RWPE2 (cell line): ENCODE measurements around the gene PPP2R2D.

ENCODE experiments used
- ATAC-seq: fragments of 200-7000 bp; cut with Tn5 transposase; 3 replicates; pipeline ENCODE4 v1.9.1; 2021; ENCODE audit warnings: low read depth
- DNase-seq: peaks from one replicate; pipeline ENCODE4 v3.0.0-alpha.2; 2020; ENCODE audit warnings: low spot score
- H3K27ac ChIP-seq: fragments of 450-650 bp; 2 replicates; pipeline ENCODE4 v1.5.1; 2017; ENCODE audit warnings: mild to moderate bottlenecking; ENCODE audit not compliant: poor library complexity, severe bottlenecking
- H3K27me3 ChIP-seq: fragments of 250-450 bp; sonication (Bioruptor Pico); 2 replicates; pipeline ENCODE4 v1.5.1; 2021; ENCODE audit warnings: mild to moderate bottlenecking, moderate library complexity; ENCODE audit not compliant: insufficient read depth, poor library complexity, severe bottlenecking
- H3K36me3 ChIP-seq: fragments of 250-450 bp; sonication (Bioruptor Pico); 2 replicates; pipeline ENCODE4 v1.5.1; 2020; ENCODE audit warnings: low read depth, mild to moderate bottlenecking, moderate library complexity
- H3K4me1 ChIP-seq: fragments of 250-450 bp; sonication (Bioruptor Pico); 2 replicates; pipeline ENCODE4 v1.5.1; 2021; ENCODE audit warnings: mild to moderate bottlenecking, moderate library complexity; ENCODE audit not compliant: insufficient read depth, poor library complexity, severe bottlenecking
- H3K4me3 ChIP-seq: fragments of 250-450 bp; sonication (Bioruptor Pico); 2 replicates; pipeline ENCODE4 v1.5.1; 2021; ENCODE audit warnings: mild to moderate bottlenecking, moderate library complexity; ENCODE audit not compliant: severe bottlenecking
- H3K9me3 ChIP-seq: fragments of 250-450 bp; sonication (Bioruptor Pico); 2 replicates; pipeline ENCODE4 v1.5.1; 2021; ENCODE audit warnings: mild to moderate bottlenecking, moderate library complexity; ENCODE audit not compliant: severe bottlenecking
- CTCF ChIP-seq: fragments of 450-650 bp; IDR thresholded peaks from one replicate; pipeline ENCODE4 v1.5.1; 2017; ENCODE audit warnings: mild to moderate bottlenecking, moderate library complexity; ENCODE audit not compliant: poor library complexity, severe bottlenecking

PPP2R2D gene

GRCh38 chr10:131898713-131899112 lies 2.1 kb upstream of the PPP2R2D start:
- DNase-seq = no peak
- Histone ChIP-seq H3K4me3 (no peak overlapping the region), H3K4me1 (peaks cover 16% of the 10 kb centered on the region), H3K36me3 (peaks cover 15% of the 10 kb centered on the region), H3K27ac (no peak overlapping the region), H3K27me3 (no peaks in the 10 kb centered on the region), H3K9me3 (no peaks in the 10 kb centered on the region)
- no peak for TF ChIP-seq CTCF
- no peak for ATAC-seq

GRCh38 chr10:131899116-131899690 lies 1.6 kb upstream of the PPP2R2D start:
- no peaks in the 10 kb centered on the region for H3K27me3 ChIP-seq
- ATAC-seq (no peak), DNase-seq (no peak)
- H3K36me3 ChIP-seq = peaks cover 15% of the 10 kb centered on the region
- no peak overlapping the region for H3K27ac ChIP-seq
- H3K4me3 ChIP-seq = no peak overlapping the region
- H3K9me3 ChIP-seq = no peaks in the 10 kb centered on the region
- TF ChIP-seq CTCF = no peak
- H3K4me1 ChIP-seq = peaks cover 21% of the 10 kb centered on the region

GRCh38 chr10:131899695-131900349 lies 986 bp upstream of the PPP2R2D start:
- H3K27ac ChIP-seq = peak overlapping the region; percentile 78
- ATAC-seq (no peak; the same call in 2 of the 3 replicates), DNase-seq (no peak)
- peak; percentile 21 for TF ChIP-seq CTCF
- H3K4me1 ChIP-seq = peaks cover 24% of the 10 kb centered on the region
- no peaks in the 10 kb centered on the region for H3K9me3 ChIP-seq
- H3K36me3 ChIP-seq = peaks cover 15% of the 10 kb centered on the region
- H3K27me3 ChIP-seq = no peaks in the 10 kb centered on the region
- H3K4me3 ChIP-seq = peak overlapping the region; percentile 72

- H3K27me3 ChIP-seq = no peaks in the 10 kb centered on the region
- no peaks in the 10 kb centered on the region for H3K9me3 ChIP-seq
- H3K4me1 ChIP-seq = peaks cover 24% of the 10 kb centered on the region
- no peak for DNase-seq
- peak overlapping the region; percentile 72 for H3K4me3 ChIP-seq
- TF ChIP-seq CTCF = no peak
- ATAC-seq = no peak
- H3K27ac ChIP-seq = peak overlapping the region; percentile 78
- H3K36me3 ChIP-seq = peaks cover 29% of the 10 kb centered on the region
Observed at GRCh38 chr10:131901181-131901829, 497 bp downstream of the PPP2R2D start.
